IMR-90 (cell line): Measurements from ENCODE around the gene DNAH8. TPM values are rescaled to one million over a fixed set of nuclear protein-coding genes. Genes with fewer than 3 reads are reported as not detected.

Source experiments
- ATAC-seq: fragments of 200-7000 bp; cut with Tn5 transposase; 2 replicates; pipeline ENCODE4 v1.9.1; 2020; ENCODE audit warnings: low read depth, mild to moderate bottlenecking, moderate library complexity
- BruUV-seq: library from RNA; stranded (reverse); fragments of 400-500 nt; replicated peaks from 2 replicates; lab custom pipeline; 2021; lab: Mats Ljungman, UMichigan
- CTCF ChIA-PET: fragments of 300-600 bp; formaldehyde crosslinking; extraction: SDS; loops from one replicate; lab custom pipeline; 2021; ENCODE audit warnings: antibody characterized with exemption; lab: Yijun Ruan, JAX
- POLR2A ChIA-PET: fragments of 300-600 bp; sonication (Branson Sonifier 250); formaldehyde crosslinking; loops from one replicate; lab custom pipeline; 2022; ENCODE audit warnings: antibody characterized with exemption; ENCODE audit not compliant: unreplicated experiment; lab: Charles Lee
- DNase-seq: peaks from one replicate; pipeline ENCODE4 v3.0.0; 2013
- H2AFZ ChIP-seq: replicated peaks from 2 replicates; pipeline ENCODE3; 2013; ENCODE audit warnings: low read length, mild to moderate bottlenecking; ENCODE audit not compliant: poor library complexity
- H2AK5ac ChIP-seq: 2 replicates; pipeline ENCODE4 v1.6.1; 2013; ENCODE audit warnings: low read depth, low read length, inconsistent platforms
- H2AK9ac ChIP-seq: replicated peaks from 2 replicates; pipeline ENCODE3; 2013; ENCODE audit warnings: mild to moderate bottlenecking, low read depth, low read length, moderate library complexity; ENCODE audit not compliant: poor library complexity
- H2BK120ac ChIP-seq: 2 replicates; pipeline ENCODE4 v1.6.1; 2013; ENCODE audit warnings: low read depth, low read length, inconsistent platforms
- H2BK15ac ChIP-seq: 3 replicates; pipeline ENCODE4 v1.6.1; 2013; ENCODE audit warnings: low read depth, low read length, inconsistent platforms
- H2BK20ac ChIP-seq: 2 replicates; pipeline ENCODE4 v1.6.1; 2013; ENCODE audit warnings: low read depth, mild to moderate bottlenecking, inconsistent platforms, low read length, moderate library complexity
- H2BK5ac ChIP-seq: 2 replicates; pipeline ENCODE4 v1.6.1; 2013; ENCODE audit warnings: mild to moderate bottlenecking, low read depth, low read length, inconsistent platforms; ENCODE audit not compliant: poor library complexity, severe bottlenecking
- H3K14ac ChIP-seq: replicated peaks from 2 replicates; pipeline ENCODE4 v1.6.1; 2013; ENCODE audit warnings: low read depth, low read length, inconsistent platforms
- H3K18ac ChIP-seq: 2 replicates; pipeline ENCODE4 v1.6.1; 2013; ENCODE audit warnings: low read depth, low read length, control low read depth
- H3K23ac ChIP-seq: 2 replicates; pipeline ENCODE4 v1.6.1; 2013; ENCODE audit warnings: low read depth, low read length, inconsistent platforms
- H3K27ac ChIP-seq: 2 replicates; pipeline ENCODE4 v1.5.1; 2013; ENCODE audit warnings: mild to moderate bottlenecking, control low read depth, low read length; ENCODE audit not compliant: insufficient read depth
- H3K27me3 ChIP-seq: 2 replicates; pipeline ENCODE4 v1.6.1; 2013; ENCODE audit warnings: low read length; ENCODE audit not compliant: control insufficient read depth, insufficient read depth
- H3K36me3 ChIP-seq: 2 replicates; pipeline ENCODE4 v1.6.1; 2013; ENCODE audit warnings: low read length, mixed read lengths; ENCODE audit not compliant: control insufficient read depth, insufficient read depth
- H3K4ac ChIP-seq: 2 replicates; pipeline ENCODE4 v1.6.1; 2013; ENCODE audit warnings: low read depth, low read length, inconsistent platforms
- H3K4me1 ChIP-seq: 2 replicates; pipeline ENCODE4 v1.6.1; 2013; ENCODE audit warnings: low read length, mixed read lengths; ENCODE audit not compliant: control insufficient read depth, insufficient read depth
- H3K4me2 ChIP-seq: 2 replicates; pipeline ENCODE4 v1.6.1; 2013; ENCODE audit warnings: low read depth, mild to moderate bottlenecking, control low read depth, low read length, moderate library complexity
- H3K4me3 ChIP-seq: 2 replicates; pipeline ENCODE4 v1.5.1; 2013; ENCODE audit warnings: low read depth, mild to moderate bottlenecking, control low read depth, low read length, moderate library complexity; ENCODE audit not compliant: insufficient read depth
- H3K56ac ChIP-seq: 2 replicates; pipeline ENCODE4 v1.6.1; 2013; ENCODE audit warnings: low read length, inconsistent platforms; ENCODE audit not compliant: insufficient read depth; ENCODE audit errors: extremely low read depth
- H3K79me1 ChIP-seq, 2 experiments: 2 replicates each; pipeline ENCODE4 v1.6.1; 2013; ENCODE audit warnings: low read length in 2 of 2, inconsistent platforms in 1 of 2, low read depth in 1 of 2
- H3K9ac ChIP-seq: 2 replicates; pipeline ENCODE4 v1.6.1; 2013; ENCODE audit warnings: low read depth, low read length, control low read depth
- H3K9me1 ChIP-seq: 2 replicates; pipeline ENCODE4 v1.6.1; 2013; ENCODE audit warnings: low read length, inconsistent platforms; ENCODE audit not compliant: insufficient read depth
- H3K9me3 ChIP-seq: 2 replicates; pipeline ENCODE4 v1.6.1; 2013; ENCODE audit warnings: low read length; ENCODE audit not compliant: control insufficient read depth, insufficient read depth
- H4K20me1 ChIP-seq: 2 replicates; pipeline ENCODE4 v1.6.1; 2013; ENCODE audit warnings: low read length, inconsistent platforms; ENCODE audit not compliant: insufficient read depth
- H4K5ac ChIP-seq: 2 replicates; pipeline ENCODE4 v1.6.1; 2013; ENCODE audit warnings: mild to moderate bottlenecking, low read depth, low read length, control low read depth
- H4K8ac ChIP-seq, 2 experiments: 2 replicates each; pipeline ENCODE4 v1.6.1; 2013; ENCODE audit warnings: low read depth in 2 of 2, low read length in 2 of 2, control low read depth in 1 of 2, inconsistent platforms in 1 of 2
- H4K91ac ChIP-seq: 2 replicates; pipeline ENCODE4 v1.6.1; 2013; ENCODE audit warnings: low read depth, low read length, inconsistent platforms; ENCODE audit not compliant: insufficient read depth
- CEBPB ChIP-seq: IDR thresholded peaks from 2 replicates; pipeline ENCODE4 v1.6.1; 2012; ENCODE audit warnings: low read depth, low read length, improper control_type of control experiment
- CHD1 ChIP-seq: IDR thresholded peaks from 2 replicates; pipeline ENCODE4 v1.6.1; 2012; ENCODE audit warnings: low read depth, low read length, improper control_type of control experiment
- ELK1 ChIP-seq: fragments of 150-350 bp; IDR thresholded peaks from 2 replicates; pipeline ENCODE4 v1.6.1; 2016; ENCODE audit warnings: low read depth, mild to moderate bottlenecking, low read length, moderate library complexity, borderline replicate concordance
- MAFK ChIP-seq: IDR thresholded peaks from 2 replicates; pipeline ENCODE4 v1.6.1; 2012; ENCODE audit warnings: low read depth, low read length, improper control_type of control experiment
- MAZ ChIP-seq: IDR thresholded peaks from 2 replicates; pipeline ENCODE4 v1.6.1; 2012; ENCODE audit warnings: low read depth, mild to moderate bottlenecking, low read length, improper control_type of control experiment, moderate library complexity, borderline replicate concordance
- RCOR1 ChIP-seq: IDR thresholded peaks from 2 replicates; pipeline ENCODE4 v1.6.1; 2012; ENCODE audit warnings: mild to moderate bottlenecking, low read length, improper control_type of control experiment; ENCODE audit not compliant: insufficient replicate concordance
- SMC3 ChIP-seq: fragments of 150-350 bp; IDR thresholded peaks from 2 replicates; pipeline ENCODE4 v1.6.1; 2016; ENCODE audit warnings: low read depth, mild to moderate bottlenecking, antibody characterized with exemption, low read length, moderate library complexity
- USF2 ChIP-seq: fragments of 150-350 bp; IDR thresholded peaks from 2 replicates; pipeline ENCODE4 v1.6.1; 2017; ENCODE audit warnings: mild to moderate bottlenecking, antibody characterized with exemption, low read length, low read depth
- WGBS, 2 experiments: methylation state at CpG; one replicate each; pipeline versions ENCODE4 v1.1.5 to v1.1.7; 2013; ENCODE audit warnings: missing lambda C conversion rate in 2 of 2; ENCODE audit not compliant: insufficient read length in 1 of 2; ENCODE audit errors: extremely low coverage in 2 of 2; 5-methylcytosine and 5-hydroxymethylcytosine counted together
- dilution Hi-C: fragments of 300-500 bp; cut with HindIII; formaldehyde crosslinking; loops from one replicate; pipeline ENCODE4 v1.14.3; 2018; ENCODE audit warnings: low sequenced_read_pairs; ENCODE audit not compliant: unreplicated experiment
- in situ Hi-C: fragments of 300-500 bp; cut with MboI; formaldehyde crosslinking; loops from 3 replicates; pipeline ENCODE4 v1.14.3; 2019; ENCODE audit warnings: low sequenced_read_pairs, inconsistent platforms, mixed read lengths
- intact Hi-C: fragments of 100-400 bp; cut with micrococcal nuclease; formaldehyde crosslinking; loops from 2 replicates; pipeline ENCODE4 v1.10.0; 2022
- polyA plus RNA-seq, 3 experiments: library from polyadenylated mRNA; depleted of rRNA; stranded (reverse); fragments of >200 nt; gene quantifications; 2 replicates each; pipeline ENCODE4 v1.2.3, GENCODE V29; 2012; ENCODE audit warnings: low replicate concordance in 1 of 3
- total RNA-seq: library from RNA; depleted of rRNA; stranded (reverse); fragments of >200 nt; gene quantifications from 2 replicates; pipeline ENCODE4 v1.2.3, GENCODE V29; 2012

Gene DNAH8
- total and polyA plus RNA-seq, 2 of the 4 experiments (the other 2 are of a cell fraction): not detected

- Histone ChIP-seq H3K14ac (no peak overlapping the region), H4K91ac (no peak overlapping the region), H3K4ac (no peak overlapping the region), H4K8ac (no peak overlapping the region), H3K36me3 (no peaks in the 10 kb centered on the region), H2BK20ac (no peak overlapping the region), H2BK15ac (no peak overlapping the region), H4K20me1 (no peaks in the 10 kb centered on the region), H2BK5ac (no peak overlapping the region), H3K9me3 (no peaks in the 10 kb centered on the region), H2AFZ (no peak overlapping the region), H2BK120ac (no peak overlapping the region), H3K79me1 (no peaks in the 10 kb centered on the region), H3K9me1 (no peaks in the 10 kb centered on the region), H2AK5ac (no peak overlapping the region), H4K5ac (no peak overlapping the region), H3K9ac (no peak overlapping the region), H3K4me1 (no peaks in the 10 kb centered on the region), H2AK9ac (no peak overlapping the region), H3K18ac (no peak overlapping the region), H3K4me2 (no peak overlapping the region), H3K27ac (no peak overlapping the region), H3K4me3 (no peak overlapping the region), H3K27me3 (no peaks in the 10 kb centered on the region), H3K23ac (no peak overlapping the region), H3K56ac (no peak overlapping the region)
- dilution Hi-C loops: no loop called here
- DNase-seq (no peak), ATAC-seq (no peak)
- no CpG with 5 or more reads among the region's 2 CpGs for WGBS, 2 experiments
- in situ Hi-C loops: no loop called here
- TF ChIP-seq MAFK: no peak
- no peak for TF ChIP-seq CHD1
- no peak for TF ChIP-seq CEBPB
- no peak for TF ChIP-seq SMC3
- TF ChIP-seq ELK1: no peak
- no peak for TF ChIP-seq USF2
- no peak for TF ChIP-seq MAZ
- no peak for TF ChIP-seq RCOR1
- BruUV-seq: no TSS peak
- ChIA-PET CTCF (no interaction called here), POLR2A (no interaction called here)
- intact Hi-C loops: no loop called here
These were observed 40.8 kb downstream of the DNAH8 start for GRCh38 chr6:38755874-38756273.
